Measurements from ENCODE around the gene SERHL2.
"Not testable (repeated sequence)": the region's sequence is repeated elsewhere in the genome, so short reads cannot be mapped to it uniquely, and the experiment has no call there.

SERHL2 gene, protein sequence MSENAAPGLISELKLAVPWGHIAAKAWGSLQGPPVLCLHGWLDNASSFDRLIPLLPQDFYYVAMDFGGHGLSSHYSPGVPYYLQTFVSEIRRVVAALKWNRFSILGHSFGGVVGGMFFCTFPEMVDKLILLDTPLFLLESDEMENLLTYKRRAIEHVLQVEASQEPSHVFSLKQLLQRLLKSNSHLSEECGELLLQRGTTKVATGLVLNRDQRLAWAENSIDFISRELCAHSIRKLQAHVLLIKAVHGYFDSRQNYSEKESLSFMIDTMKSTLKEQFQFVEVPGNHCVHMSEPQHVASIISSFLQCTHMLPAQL

DNA sequence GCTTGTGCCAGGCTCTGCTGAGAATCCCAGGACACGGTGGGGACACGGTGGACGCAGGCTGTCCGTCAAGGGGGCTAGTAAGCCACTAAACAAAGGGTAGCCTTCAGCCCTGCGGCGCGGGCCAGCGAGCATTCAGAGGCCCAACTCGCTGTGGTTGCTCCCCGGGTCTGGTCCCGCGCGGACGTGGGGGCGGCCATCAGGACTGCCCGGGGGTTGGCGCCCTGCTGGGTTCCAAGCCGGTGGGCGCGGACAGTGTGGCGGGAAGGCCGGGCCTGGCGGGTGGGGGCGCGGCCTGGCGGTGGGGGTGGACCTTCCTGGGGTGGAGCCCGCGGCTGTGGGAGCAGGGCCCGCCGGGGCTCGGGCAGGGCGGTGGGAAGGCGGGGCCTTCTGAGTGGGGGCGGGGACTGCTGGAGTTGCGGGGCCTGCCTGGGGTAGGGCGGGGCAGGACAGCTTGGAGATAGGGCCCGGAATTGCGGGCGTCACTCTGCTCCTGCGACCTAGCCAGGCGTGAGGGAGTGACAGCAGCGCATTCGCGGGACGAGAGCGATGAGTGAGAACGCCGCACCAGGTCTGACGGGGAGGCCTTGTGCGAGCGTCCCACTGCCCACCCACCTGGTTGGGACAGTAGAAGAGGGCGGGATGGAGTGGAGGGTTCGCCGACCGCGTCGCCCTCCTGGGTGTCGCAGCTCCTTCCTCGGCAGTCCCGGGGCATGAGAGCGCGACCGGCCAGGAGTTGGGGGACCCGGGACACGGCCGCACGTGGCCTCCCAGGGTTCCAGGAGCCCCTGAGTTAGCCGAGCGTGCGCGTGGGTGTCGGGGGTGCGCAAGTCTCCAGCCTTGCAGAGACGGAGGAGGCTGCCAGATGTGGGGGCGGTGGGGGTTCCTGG is at the start of gene SERHL2:
Gene SERHL2, plus strand, starts transcription at position 482 of the 887 bp plus-strand sequence. Its CDS starts 65 bp downstream, at position 547.
- DNase-seq = peak; percentile 82

DNA sequence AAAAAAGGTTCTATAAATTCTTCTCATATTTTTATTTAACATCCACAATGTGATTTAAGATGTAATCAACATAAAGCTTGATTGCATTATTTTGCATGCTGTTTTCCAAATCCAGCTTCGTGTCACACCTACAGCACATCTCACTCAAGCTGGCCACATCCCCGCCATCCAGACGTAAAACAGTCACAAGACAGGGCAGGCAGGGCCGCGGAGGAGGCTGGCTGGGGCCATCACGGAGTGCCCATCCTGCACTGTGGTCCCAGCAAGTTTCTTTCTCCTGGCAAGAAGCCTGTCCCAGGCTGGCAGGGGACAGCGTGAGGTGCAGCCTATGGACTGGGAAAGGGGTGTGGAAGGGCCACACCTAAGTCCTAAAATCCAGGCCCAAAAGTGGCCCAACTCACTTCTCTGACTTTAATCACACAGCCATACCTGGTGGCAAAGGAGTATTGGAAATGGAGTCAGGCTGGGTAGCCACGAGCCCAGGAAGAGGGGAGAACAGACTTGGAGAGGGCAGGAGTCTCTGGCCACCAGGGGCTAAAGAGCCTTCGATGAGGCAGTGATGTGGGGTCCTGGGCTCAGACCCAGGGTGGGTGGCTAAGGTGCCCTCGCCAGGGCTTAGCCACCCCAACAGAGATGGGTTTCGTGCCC is 45.3 kb upstream of the SERHL2 start:
- DNase-seq = not testable (repeated sequence)

DNA sequence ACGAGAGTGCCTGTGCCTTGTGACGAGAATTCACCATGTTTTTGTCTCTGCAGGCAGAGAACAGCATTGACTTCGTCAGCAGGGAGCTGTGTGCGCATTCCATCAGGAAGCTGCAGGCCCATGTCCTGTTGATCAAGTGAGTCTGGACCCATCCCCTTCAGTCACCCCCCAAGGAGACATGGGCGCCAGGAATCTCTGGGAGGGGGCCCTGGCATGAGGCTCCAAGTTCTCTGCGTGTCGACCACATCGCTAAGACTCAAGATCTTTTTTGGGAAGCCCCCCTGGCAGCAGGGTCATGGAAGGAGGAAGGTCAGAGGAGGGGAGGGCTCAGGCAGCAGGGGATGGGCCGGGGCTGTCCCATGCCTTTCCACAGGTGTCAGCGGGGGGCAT is 44.8 kb upstream of the SERHL2 start:
- DNase-seq = not testable (repeated sequence)

DNA sequence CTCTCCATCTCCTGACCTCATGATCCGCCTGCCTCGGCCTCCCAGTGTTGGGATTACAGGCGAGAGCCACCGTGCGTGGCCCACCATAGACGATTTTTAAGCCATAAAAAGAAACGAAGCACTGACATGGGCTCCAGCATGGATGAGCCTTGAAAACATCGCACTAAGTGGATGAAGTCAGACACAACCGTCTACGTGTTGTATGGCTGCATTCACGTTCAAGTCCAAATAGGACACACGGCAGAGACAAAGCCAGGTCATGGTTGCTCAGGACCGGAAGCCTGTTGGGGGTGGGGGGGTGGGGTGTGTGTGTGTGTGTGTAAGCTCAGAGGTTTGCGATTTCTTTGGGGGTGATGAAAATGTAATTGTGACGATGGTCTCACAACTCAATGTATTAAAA is 44.2 kb upstream of the SERHL2 start:
- DNase-seq = no peak

DNA sequence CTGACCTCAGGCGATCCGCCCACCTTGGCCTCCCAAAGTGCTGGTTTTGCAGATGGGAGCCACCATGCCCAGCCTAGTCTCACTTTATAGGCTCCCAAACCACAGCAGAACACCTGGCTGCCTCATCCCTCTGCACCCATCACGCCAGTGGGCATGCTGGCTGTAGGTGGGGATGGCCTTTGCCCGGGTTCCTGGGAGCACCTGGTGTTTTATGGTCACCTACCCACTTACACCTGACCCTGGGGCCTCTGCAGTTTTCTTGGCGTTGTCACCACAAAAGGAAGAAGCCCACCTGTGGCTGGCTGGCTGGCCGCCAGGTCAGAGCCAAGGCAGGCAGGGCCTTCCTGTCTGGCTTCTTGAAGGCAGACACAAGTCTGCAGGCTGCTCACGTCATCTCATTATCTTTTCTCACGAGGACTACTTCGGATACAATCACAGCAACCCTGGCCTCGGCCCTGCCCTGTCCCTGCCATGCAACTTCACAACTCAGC is 42.3 kb upstream of the SERHL2 start:
- DNase-seq = no peak

DNA sequence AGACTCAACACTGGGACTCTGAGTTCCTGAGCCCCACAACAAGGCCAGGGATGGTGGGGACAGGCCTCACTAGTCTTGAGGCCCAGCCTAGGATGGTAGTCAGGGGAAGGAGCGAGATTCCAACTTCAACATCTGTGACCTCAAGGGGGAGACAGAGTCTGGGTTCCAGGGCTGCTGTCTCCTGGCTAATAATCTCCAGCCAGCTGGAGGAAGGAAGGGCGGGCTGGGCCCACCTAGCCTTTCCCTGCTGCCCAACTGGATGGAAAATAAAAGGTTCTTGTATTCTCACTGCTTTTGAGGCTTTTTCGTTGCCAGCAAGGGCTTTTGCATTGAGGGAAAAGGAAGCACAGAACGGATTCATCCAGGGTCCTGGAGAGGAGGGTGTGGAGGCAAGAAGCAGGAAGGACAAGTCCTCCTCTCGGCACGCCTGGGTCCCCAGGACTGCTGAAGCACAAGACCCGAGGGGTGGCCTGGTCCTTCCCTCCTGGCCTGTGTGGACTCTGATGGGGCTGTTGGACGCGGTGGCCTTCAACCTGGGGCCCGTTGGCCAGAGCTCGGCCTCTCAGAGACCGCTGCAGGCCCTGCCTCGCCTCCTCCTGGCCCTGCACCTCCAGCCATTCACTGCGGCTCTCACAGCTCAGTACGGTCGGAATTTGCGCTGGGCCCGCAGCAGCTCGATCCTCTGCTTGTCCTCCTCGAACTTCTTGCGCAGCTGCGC is 41.3 kb upstream of the SERHL2 start:
- not testable (repeated sequence) for DNase-seq

DNA sequence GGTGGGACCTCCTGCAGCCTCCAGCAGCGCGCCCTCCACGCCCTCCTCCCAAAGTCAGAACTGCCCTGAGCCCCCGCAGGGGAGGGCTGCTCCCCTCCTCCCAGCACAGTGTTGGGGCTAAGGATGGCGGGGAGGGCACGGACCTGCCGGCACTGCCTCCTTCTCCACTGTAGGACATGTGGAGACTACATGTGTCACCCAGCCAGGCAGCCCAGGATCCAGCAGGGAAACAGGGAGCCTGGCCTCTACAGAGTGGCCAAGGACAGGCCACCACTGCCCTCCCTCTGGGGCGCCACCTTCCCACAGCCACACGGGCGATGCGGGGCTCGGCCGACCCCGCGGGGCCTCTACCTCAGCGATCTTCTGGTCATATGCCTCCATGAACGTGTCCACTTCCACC is 39.4 kb upstream of the SERHL2 start:
- not testable (repeated sequence) for DNase-seq

DNA sequence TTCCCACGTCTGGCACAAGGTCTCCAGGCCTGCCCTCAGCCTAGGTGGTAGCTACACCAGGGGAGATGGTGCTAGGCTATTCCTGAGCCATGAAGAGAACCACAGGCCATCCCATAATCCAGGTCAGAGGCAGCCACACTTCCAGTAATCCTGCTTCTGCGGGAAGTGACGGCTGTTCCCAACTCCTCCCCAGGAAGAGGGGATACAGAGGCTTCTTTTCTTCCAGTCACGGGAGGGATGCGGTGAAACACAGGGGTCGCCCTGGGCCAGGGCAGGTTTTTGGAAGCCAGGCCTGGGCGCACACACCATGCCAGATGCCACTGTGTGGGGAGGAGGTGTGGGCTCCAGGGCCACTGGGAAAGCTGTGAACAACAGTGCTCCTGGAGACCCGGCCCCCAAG is 38.5 kb upstream of the SERHL2 start:
- DNase-seq = not testable (repeated sequence)

DNA sequence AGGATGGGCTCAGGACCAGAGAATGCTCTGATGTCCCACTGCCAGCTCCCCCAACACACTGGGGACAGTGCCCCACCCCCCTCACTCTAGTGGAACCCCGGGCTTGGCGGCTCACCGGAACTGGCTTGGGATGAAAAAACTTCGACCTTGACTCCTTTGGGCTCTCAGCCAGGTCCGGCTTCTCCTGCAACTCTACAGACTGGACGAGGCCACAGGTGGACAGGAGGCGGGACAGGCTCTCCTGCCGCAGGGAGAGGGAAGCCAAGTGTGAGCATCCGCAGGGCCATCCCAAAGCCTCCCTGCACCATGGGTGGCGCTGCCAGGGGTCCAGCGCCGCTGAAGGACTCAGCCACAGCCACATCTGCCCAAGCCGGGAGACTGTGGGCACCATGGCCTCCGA is 37.9 kb upstream of the SERHL2 start:
- no peak for DNase-seq

DNA sequence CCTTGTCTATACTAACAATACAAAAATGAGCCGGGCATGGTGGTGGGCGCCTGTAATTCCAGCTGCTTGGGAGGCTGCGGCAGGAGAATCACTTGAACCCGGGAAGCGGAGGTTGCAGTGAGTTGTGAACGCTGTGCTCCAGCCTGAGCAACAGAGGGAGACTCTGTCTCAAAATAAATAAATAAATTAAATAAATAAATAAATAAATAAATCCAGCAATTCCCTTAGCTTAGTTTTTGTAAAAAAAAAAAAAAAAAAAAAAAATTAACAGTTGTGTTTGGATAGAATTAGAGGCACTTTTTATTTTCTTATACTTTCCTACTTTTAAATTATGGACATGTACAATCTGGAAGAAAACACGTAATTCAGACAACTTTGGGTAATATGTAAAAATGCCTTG is 36.7 kb upstream of the SERHL2 start:
- DNase-seq = not testable (repeated sequence)

DNA sequence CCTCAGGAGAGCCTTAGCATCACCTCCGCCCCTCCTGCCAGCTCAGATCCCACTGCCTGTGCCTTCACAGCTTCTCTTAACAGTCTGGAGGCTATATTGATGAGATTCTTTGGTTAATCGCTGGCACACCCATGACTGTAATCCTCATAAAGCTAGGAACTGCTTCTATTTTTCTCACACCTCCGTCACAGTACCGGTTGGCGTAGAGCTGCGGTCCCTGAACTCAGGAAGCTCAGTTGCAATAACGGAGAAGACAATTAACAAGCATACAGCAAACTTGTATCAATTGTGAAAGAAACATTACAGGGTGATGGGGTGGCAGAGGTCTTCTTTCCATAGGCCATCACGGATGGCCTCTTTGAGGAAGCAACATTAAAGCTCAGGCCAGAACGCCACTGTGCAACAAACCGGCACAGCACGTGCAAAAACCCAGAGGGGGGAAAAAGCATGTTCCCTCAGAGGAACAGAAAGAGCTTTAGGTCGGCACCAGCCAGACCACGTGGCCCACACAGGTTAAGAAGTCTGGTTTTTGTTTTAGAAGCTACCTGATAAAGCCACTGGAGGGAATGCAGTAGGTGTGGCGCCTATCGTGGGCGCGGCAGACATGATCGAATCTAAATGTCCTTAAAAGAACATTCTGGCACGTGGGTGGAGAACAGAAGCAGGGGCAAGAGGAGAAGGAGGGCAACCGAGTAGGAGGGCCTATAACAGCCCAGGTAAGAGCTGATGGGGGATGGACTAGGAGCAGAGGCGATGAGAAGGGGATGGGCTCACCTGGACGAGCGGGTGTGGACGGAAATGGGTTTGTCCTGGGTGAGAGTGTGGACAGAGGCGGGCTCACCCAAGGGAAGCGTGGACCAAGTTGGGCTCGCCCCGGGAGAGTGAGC is 34.9 kb upstream of the SERHL2 start:
- not testable (repeated sequence) for DNase-seq

DNA sequence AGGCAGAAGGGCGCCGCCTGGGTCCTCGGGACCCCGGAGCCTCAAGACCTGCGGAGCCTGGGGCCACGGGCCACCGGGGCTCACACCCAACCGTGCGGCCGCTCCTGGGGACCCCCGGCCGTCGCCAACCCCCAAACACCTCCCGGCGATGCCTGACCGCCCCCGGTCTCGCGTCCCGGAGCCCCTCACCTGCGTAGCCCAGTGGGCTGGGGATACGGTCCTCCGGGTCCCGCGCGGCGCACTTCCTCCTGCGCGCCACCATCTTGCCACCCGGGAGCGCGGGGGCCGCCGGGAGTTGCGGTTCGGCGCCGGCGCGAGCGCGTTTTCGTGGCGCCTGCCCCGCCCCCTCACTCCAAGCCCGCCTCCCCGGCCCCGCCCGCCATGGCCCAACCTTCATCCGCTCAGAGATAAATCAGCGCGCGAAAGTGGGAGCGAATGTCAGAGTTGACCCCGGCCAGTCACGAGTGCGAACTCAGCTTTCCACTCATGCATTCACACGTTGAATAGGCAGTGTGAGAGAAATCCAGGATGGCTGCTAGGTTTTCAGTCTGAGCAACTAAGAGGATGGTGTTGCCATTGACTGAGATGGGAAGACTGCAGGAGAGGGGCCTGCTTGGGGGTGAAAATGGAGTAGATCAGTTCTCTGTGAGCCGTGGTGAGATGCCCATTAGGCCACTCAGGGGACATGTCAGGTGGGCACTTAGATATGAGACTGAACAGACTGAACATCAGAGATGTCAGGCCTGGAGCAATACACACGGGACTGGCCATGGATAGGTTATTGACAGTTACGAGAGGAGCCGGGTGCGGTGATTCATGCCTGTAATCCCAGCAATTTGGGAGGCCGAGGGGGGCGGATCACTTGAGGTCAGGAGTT is 34.0 kb upstream of the SERHL2 start, which contains the start of gene RRP7A:
Gene RRP7A, minus strand, starts transcription at position 272 of the 877 bp plus-strand sequence. Its CDS starts 10 bp downstream, at position 262.
- DNase-seq = peak; percentile 85

DNA sequence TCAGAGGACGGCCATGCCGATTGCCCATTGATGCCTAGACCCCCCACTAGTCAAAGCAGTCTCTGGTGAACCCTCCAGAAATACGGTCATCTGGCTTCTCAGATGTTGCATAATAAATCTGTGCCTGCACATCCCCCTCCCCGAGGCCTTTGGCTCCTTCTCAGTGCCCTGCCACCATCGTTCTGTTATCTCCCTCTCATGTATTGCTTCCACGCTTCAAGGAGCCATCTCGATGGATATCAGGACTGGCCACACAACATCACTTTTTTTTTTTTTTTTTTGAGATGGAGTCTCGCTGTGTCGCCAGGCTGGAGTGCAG is 32.6 kb upstream of the SERHL2 start:
- DNase-seq = no peak

DNA sequence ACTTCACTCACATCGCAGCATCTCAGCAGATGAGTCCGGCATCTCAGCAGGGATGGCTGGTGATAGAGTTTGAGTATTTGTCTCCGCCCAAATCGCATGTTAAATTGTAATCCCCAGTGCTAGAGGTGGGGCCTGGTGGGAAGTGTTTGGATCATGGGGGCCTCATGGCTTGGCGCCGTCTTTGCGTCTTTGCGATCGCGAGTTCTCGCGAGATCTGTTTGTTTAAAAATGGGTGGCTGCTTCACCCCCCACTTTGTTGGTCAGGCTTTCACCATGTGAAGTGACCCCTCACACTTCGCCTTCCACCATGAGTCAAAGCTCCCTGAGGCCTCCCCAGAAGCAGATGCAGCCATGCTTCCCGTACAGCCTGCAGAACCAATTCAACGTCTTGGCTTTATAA is 31.2 kb upstream of the SERHL2 start:
- no peak for DNase-seq

DNA sequence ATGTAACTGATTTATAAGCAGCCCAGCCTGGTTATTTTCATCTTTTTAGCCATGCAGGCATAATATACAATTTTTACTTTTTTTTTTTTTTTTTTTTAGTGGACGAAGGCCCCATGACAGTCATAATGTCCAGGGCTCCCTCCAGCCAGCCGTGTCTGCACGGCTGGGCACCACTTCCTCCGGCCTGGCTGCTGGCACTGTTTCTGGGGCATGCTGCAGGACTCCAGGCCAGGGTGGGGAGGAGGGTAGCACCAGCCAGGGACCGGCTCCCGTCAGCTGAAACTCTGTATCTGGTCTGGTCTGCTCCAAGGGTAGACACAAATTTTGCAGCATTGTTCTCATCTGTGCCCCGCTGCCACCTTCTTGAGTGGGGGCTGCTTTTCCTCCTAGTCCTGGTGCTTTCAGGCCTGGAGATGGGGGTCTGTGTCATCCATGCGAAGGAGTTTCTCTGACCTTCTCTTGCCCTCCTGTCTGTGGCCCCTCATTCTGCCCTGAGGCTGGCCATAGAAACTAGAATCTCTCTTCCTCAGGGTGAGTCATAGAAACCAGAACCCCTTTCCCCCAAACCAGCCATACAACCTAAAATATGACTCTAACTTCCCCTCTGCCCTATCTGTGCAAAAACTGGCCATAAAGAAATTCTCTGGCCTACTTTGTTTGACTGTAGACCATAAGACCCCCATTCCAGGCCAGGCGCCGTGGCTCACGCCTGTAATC is 25.0 kb upstream of the SERHL2 start:
- no peak for DNase-seq

DNA sequence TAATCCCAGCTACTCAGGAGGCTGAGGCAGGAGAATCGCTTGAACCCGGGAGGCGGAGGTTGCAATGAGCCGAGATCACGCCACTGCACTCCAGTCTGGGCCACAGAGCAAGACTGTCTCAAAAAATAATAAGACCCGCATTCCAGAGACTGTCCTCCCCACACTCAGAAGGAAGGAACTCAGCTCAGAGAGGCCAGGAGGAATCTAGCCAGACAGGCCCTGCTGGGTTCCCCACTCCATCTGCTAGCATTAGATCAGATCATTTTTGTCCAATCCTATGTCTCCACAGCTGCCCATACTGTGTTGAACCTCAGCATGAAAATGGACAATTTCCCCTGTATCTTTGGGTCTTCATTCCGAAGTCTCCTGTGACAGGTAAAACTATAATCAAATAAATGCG is 24.3 kb upstream of the SERHL2 start:
- DNase-seq = not testable (repeated sequence)

DNA sequence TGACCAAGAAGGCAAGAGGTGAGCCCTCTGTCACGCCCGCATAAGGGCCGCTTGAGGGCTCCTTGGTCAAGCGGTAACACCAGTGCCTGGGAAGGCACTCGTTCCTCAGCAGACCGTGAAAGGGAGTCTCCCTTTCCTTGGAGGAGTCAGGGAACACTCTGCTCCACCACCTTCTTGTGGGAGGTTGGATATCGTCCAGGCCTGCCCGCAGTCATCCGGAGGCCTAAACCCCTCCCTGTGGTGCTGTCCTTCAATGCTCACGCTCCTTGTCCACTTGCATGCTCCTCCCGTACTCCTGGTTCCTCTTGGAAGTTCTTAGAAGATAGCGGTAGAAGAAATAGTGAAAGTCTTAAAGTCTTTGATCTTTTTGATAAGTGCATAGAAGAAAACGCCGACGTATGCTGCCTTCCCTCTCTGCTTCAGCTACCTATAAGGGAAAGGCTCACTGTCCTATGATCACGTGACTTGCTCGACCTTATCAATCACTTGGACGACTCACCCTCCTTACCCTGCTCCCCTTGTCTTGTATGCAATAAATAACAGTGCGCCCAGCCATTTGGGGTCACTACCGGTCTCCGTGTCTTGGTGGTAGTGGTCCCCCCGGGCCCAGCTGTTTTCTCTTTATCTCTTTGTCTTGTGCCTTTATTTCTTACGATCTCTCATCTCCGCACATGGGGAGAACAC is 22.2 kb upstream of the SERHL2 start:
- DNase-seq = not testable (repeated sequence)

DNA sequence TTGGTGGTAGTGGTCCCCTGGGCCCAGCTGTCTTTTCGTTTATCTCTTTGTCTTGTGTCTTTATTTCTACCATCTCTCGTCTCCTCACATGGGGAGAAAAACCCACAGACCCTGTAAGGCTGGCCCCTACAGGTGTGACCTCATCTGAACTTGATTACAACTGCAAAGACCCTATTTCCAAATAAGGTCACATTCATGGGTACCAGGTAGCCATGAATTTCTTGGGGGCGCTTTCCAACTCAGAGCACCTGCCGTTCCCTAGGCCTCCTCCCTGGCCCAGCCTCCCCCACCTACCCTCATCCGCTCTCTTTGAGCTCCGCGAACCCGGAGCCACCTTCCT is 20.1 kb upstream of the SERHL2 start:
- DNase-seq = no peak

DNA sequence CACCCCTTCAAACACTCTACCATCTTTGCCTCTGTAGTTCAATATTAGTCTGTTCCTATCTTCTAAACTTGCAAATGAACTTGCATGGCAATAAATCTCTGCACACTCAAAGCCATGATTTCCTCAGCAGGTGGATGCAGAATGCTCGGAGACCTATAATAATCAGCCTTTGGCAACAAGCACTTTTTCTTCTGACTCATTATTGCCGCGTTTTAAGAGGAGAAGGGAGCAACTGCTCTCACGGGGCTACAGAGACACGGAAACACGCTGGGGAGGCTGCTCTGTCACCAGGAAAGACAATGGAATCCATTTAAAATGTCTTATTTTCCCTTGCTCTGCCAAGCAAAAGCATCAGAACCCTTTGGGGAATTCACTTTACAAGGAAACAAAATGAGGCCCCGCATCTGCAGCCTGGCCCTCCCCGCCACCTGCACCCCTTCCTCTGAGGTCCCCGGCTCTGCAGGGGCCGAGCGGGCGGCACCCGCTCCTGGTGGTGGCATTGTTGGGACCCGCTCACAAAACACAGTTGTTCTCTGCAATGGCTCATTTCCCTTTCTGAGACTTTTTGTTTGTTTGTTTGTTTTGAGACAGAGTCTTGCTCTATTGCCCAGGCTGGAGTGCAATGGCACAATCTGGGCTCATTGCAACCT is 18.5 kb upstream of the SERHL2 start:
- DNase-seq = not testable (repeated sequence)
